ENCODE data around the gene ADRA2B.

GRCh38 chr2:96143231-96143847, 27.0 kb upstream of the ADRA2B start:
- TF ChIP-seq SP1 (IDR thresholded peaks at IDR 0.05) (no peak), SUZ12 (IDR thresholded peaks at IDR 0.05) (no peak), ARNT (IDR thresholded peaks at IDR 0.05) (no peak)

All from HEK293T (cell line).